Measurements from ENCODE around the gene COL26A1.

DNA sequence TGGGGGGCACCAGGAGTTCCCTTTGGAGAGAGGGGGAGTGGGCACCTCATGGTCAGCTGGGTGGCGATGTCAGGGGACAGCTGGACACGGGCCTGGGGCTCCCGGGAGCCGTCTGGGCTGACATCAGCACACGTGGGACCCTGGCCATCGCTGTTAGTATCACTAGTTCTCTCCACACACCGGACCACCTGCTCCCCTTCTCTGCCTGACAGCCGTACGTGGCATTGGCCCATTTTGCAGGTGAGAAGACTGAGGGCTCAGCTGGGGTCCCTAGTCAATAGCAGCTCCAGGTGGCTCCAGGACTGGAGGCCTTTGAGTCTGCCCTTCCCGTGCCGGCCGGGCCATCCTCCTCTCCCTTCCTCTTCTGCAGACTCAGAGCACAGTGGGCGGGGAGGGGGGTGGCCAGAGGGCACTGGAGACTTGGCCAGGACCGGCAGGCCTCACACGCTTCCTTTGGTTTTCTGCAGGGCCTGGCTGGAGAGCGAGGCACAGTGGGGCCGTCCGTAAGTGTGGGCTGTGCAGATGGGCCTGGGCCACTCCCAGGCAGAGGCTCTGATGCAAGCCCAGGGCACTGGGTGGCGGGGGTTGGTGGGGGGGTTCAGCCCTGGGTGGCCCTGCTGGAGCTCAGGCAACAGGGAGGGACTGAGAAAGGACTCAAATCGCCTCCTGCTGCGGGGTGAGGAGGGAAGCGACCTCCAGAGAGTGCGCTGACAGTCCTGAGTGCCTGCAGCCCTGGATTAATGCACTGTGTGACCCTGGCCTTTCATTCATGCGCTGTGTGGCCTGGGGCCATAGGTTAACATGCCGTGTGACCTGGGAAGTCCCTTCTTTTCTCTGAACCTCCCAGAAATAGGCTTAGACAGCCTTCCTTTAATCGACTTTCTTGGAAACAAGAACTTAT lies 188.2 kb downstream of the COL26A1 start:
- TF ChIP-seq, protein P1, sequence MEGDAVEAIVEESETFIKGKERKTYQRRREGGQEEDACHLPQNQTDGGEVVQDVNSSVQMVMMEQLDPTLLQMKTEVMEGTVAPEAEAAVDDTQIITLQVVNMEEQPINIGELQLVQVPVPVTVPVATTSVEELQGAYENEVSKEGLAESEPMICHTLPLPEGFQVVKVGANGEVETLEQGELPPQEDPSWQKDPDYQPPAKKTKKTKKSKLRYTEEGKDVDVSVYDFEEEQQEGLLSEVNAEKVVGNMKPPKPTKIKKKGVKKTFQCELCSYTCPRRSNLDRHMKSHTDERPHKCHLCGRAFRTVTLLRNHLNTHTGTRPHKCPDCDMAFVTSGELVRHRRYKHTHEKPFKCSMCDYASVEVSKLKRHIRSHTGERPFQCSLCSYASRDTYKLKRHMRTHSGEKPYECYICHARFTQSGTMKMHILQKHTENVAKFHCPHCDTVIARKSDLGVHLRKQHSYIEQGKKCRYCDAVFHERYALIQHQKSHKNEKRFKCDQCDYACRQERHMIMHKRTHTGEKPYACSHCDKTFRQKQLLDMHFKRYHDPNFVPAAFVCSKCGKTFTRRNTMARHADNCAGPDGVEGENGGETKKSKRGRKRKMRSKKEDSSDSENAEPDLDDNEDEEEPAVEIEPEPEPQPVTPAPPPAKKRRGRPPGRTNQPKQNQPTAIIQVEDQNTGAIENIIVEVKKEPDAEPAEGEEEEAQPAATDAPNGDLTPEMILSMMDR (conservative IDR thresholded peaks at IDR 0.05; ENCODE audit: low read depth, low read length): no peak
- TF ChIP-seq, protein P2, sequence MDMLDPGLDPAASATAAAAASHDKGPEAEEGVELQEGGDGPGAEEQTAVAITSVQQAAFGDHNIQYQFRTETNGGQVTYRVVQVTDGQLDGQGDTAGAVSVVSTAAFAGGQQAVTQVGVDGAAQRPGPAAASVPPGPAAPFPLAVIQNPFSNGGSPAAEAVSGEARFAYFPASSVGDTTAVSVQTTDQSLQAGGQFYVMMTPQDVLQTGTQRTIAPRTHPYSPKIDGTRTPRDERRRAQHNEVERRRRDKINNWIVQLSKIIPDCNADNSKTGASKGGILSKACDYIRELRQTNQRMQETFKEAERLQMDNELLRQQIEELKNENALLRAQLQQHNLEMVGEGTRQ (IDR thresholded peaks at IDR 0.05; ENCODE audit: low read depth, low read length): no peak
- TF ChIP-seq MAZ (IDR thresholded peaks at IDR 0.05; ENCODE audit: borderline replicate concordance, low read depth, low read length): no peak
- no peak for TF ChIP-seq POLR2A (IDR thresholded peaks at IDR 0.05; ENCODE audit: low read depth, low read length)
- no peak for TF ChIP-seq SMC3 (IDR thresholded peaks at IDR 0.05; ENCODE audit: low read depth, low read length)
- TF ChIP-seq BHLHE40 (IDR thresholded peaks at IDR 0.05; ENCODE audit: low read depth, low read length): no peak
